HAP-1 (cell line): Measurements from ENCODE around the gene ZGLP1.

Experiments used
- DNase-seq, 2 experiments: peaks; one replicate each; pipeline ENCODE4 v3.0.0-alpha.2; 2016 to 2020; ENCODE audit warnings: low spot score in 2 of 2
- H3K27me3 ChIP-seq: fragments of 250-450 bp; sonication (Bioruptor Pico); 2 replicates; pipeline ENCODE4 v1.5.1; 2020; ENCODE audit warnings: low read depth, mild to moderate bottlenecking, moderate library complexity
- H3K36me3 ChIP-seq: fragments of 250-450 bp; sonication (Bioruptor Pico); replicated peaks from 2 replicates; pipeline ENCODE4 v1.5.1; 2020; ENCODE audit warnings: mild to moderate bottlenecking
- H3K4me1 ChIP-seq: fragments of 250-450 bp; sonication (Bioruptor Pico); 2 replicates; pipeline ENCODE4 v1.5.1; 2020; ENCODE audit warnings: mild to moderate bottlenecking
- H3K4me3 ChIP-seq: fragments of 250-450 bp; sonication (Bioruptor Pico); 2 replicates; pipeline ENCODE4 v1.5.1; 2020; ENCODE audit warnings: mild to moderate bottlenecking, moderate library complexity
- H3K9me3 ChIP-seq: fragments of 250-450 bp; sonication (Bioruptor Pico); 2 replicates; pipeline ENCODE4 v1.5.1; 2020; ENCODE audit warnings: mild to moderate bottlenecking, moderate library complexity
- in situ Hi-C: fragments of 300-500 bp; cut with MboI; formaldehyde crosslinking; loops from 3 replicates; pipeline ENCODE4 v1.14.3; 2020; ENCODE audit warnings: low sequenced_read_pairs, inconsistent platforms, mixed read lengths

ZGLP1 gene

GRCh38 chr19:10333758-10334587, 24.4 kb upstream of the ZGLP1 start:
- peak overlapping the region; percentile 100 for H3K4me3 ChIP-seq
- H3K9me3 ChIP-seq, result no peaks in the 10 kb centered on the region
- H3K27me3 ChIP-seq, result no peaks in the 10 kb centered on the region
- peaks cover 6% of the 10 kb centered on the region for H3K4me1 ChIP-seq
- no peak for DNase-seq
- in situ Hi-C loops, result no loop called here
- peaks cover 26% of the 10 kb centered on the region for H3K36me3 ChIP-seq

GRCh38 chr19:10332965-10333757, 23.5 kb upstream of the ZGLP1 start, which contains the start of gene RAVER1:
Gene RAVER1 (minus strand): TSS chr19:10333529. CDS start chr19:10333507, 22 bp downstream.
- peak within 1 kb of the TSS; percentile 100 for H3K4me3 ChIP-seq
- in situ Hi-C loops, result no loop called here
- no peaks in the 10 kb centered on the region for H3K9me3 ChIP-seq
- H3K27me3 ChIP-seq, result no peaks in the 10 kb centered on the region
- peak; percentile 92 to 99 for DNase-seq
- peaks cover 34% of the 10 kb centered on the region for H3K36me3 ChIP-seq
- peaks cover 6% of the 10 kb centered on the region for H3K4me1 ChIP-seq

- no peak for DNase-seq
- in situ Hi-C loops, result no loop called here
Observed at GRCh38 chr19:10332158-10332964, 22.7 kb upstream of the ZGLP1 start.

GRCh38 chr19:10329555-10329954, 19.9 kb upstream of the ZGLP1 start:
- H3K36me3 ChIP-seq, result peaks cover 64% of the 10 kb centered on the region
- no peaks in the 10 kb centered on the region for H3K9me3 ChIP-seq
- in situ Hi-C loops, result no loop called here
- no peaks in the 10 kb centered on the region for H3K27me3 ChIP-seq
- H3K4me3 ChIP-seq, result no peak overlapping the region
- H3K4me1 ChIP-seq, result peaks cover 4% of the 10 kb centered on the region
- DNase-seq, result no peak

More at GRCh38 chr19:10332158-10332964, 22.7 kb upstream of the ZGLP1 start:
- peaks cover 42% of the 10 kb centered on the region for H3K36me3 ChIP-seq
- peak overlapping the region; percentile 100 for H3K4me3 ChIP-seq
- H3K4me1 ChIP-seq, result peaks cover 6% of the 10 kb centered on the region
- no peaks in the 10 kb centered on the region for H3K9me3 ChIP-seq
- no peaks in the 10 kb centered on the region for H3K27me3 ChIP-seq

- no peaks in the 10 kb centered on the region for H3K27me3 ChIP-seq
- H3K4me1 ChIP-seq, result no peaks in the 10 kb centered on the region; the same call in 1 of the 2 replicates
- H3K9me3 ChIP-seq, result no peaks in the 10 kb centered on the region
- H3K36me3 ChIP-seq, result peaks cover 70% of the 10 kb centered on the region
- no peak for DNase-seq
- no peak overlapping the region for H3K4me3 ChIP-seq
- in situ Hi-C loops, result no loop called here
Observed at GRCh38 chr19:10328558-10329429, 19.2 kb upstream of the ZGLP1 start.

GRCh38 chr19:10327793-10328192, 18.2 kb upstream of the ZGLP1 start:
- Histone ChIP-seq H3K4me3 (no peak overlapping the region), H3K27me3 (no peaks in the 10 kb centered on the region), H3K9me3 (no peaks in the 10 kb centered on the region), H3K4me1 (no peaks in the 10 kb centered on the region; the same call in 1 of the 2 replicates), H3K36me3 (peaks cover 75% of the 10 kb centered on the region)
- DNase-seq, result no peak
- in situ Hi-C loops, result no loop called here

GRCh38 chr19:10325732-10326131, 16.1 kb upstream of the ZGLP1 start:
- Histone ChIP-seq H3K9me3 (no peaks in the 10 kb centered on the region), H3K4me3 (no peak overlapping the region), H3K36me3 (peaks cover 91% of the 10 kb centered on the region), H3K4me1 (no peaks in the 10 kb centered on the region), H3K27me3 (no peaks in the 10 kb centered on the region)
- DNase-seq, result no peak
- in situ Hi-C loops, result no loop called here

GRCh38 chr19:10321874-10322835, 12.5 kb upstream of the ZGLP1 start:
- in situ Hi-C loops, result no loop called here
- Histone ChIP-seq H3K36me3 (peaks cover 78% of the 10 kb centered on the region), H3K9me3 (no peaks in the 10 kb centered on the region), H3K4me3 (no peak overlapping the region), H3K27me3 (no peaks in the 10 kb centered on the region), H3K4me1 (no peaks in the 10 kb centered on the region)
- DNase-seq, result no peak

- Histone ChIP-seq H3K4me1 (no peaks in the 10 kb centered on the region), H3K9me3 (no peaks in the 10 kb centered on the region), H3K36me3 (peaks cover 77% of the 10 kb centered on the region), H3K4me3 (no peak overlapping the region), H3K27me3 (no peaks in the 10 kb centered on the region)
- in situ Hi-C loops, result no loop called here
- no peak for DNase-seq
Observed at GRCh38 chr19:10321417-10321797, 11.8 kb upstream of the ZGLP1 start.

GRCh38 chr19:10320602-10321416, 11.2 kb upstream of the ZGLP1 start:
- Histone ChIP-seq H3K9me3 (no peaks in the 10 kb centered on the region), H3K36me3 (peaks cover 73% of the 10 kb centered on the region), H3K4me3 (no peak overlapping the region), H3K27me3 (no peaks in the 10 kb centered on the region), H3K4me1 (peaks cover 5% of the 10 kb centered on the region; the same call in 1 of the 2 replicates)
- DNase-seq, result no peak
- in situ Hi-C loops, result no loop called here
